Measurements from ENCODE around the gene TLR6. TPM values are rescaled to one million over a fixed set of nuclear protein-coding genes. Genes with fewer than 3 reads are reported as not detected.

The TLR6 gene
- total and polyA plus RNA-seq, 2 experiments from 2014 or later = 0.36 to 0.76 TPM

DNA sequence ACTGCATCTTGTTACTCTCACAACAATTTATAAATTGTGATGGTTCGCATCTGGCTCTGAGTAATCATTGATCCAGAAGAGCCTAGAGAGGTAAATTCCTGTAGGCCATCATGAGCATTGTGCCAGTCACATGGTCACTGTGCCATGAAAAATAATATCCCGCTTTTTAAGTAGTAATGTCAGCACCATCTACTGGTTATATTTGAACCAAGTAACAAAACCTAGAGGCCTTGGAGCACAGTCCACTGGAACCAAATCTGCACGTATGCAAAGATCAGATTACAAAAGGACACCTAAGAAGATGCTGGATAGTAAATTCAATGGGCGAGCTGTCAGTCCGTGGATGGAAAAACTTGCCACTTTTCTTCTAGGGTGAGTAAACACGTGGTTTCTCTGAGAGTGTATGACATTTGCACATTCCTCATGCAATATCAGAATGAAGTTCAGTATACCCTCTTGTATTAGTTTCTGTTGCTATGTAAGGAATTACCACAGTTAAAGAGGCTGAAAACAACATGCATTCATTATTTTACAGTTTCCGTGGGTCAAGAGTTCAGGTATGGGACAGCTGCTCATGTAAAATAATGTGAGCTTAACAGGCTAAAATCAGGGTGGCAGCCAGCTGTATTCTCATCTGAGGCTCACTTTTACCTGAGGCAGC lies 37.8 kb upstream of the TLR6 start:
- no peaks in the 10 kb centered on the region for H3K27me3 ChIP-seq (replicated peaks; ENCODE audit: insufficient read depth)
- peaks cover 3% of the 10 kb centered on the region; the same call in 1 of the 2 replicates for H4K20me1 ChIP-seq (ENCODE audit: insufficient read depth)
- no peaks in the 10 kb centered on the region for H3K9me2 ChIP-seq (ENCODE audit: insufficient read depth)
- no peaks in the 10 kb centered on the region for H3K9me3 ChIP-seq (ENCODE audit: low read depth)
- peaks cover 53% of the 10 kb centered on the region for H3F3A ChIP-seq (ENCODE audit: insufficient read depth)
- no peak overlapping the region for H3K4me2 ChIP-seq (ENCODE audit: unreplicated experiment)
- WGBS, 2 experiments (ENCODE audit: low coverage in 1 of 2, low lambda C conversion rate in 2 of 2, missing lambda C conversion rate in 2 of 2) = 91 to 94% methylated on average over 7 of the region's 7 CpGs
- no peak overlapping the region for H2AFZ ChIP-seq
- TF ChIP-seq EZH2 (IDR thresholded peaks at IDR 0.05; ENCODE audit: insufficient read depth, poor library complexity, severe bottlenecking) = no peak
- TF ChIP-seq EZH2phosphoT487 (IDR thresholded peaks at IDR 0.05; ENCODE audit: insufficient read depth, low read depth) = no peak
- H3K36me3 ChIP-seq (ENCODE audit: low read depth) = peaks cover 72% of the 10 kb centered on the region
- H3K9ac ChIP-seq = no peak overlapping the region
- no peak overlapping the region for H3K4me3 ChIP-seq
- peaks cover 29% of the 10 kb centered on the region for H3K4me1 ChIP-seq (ENCODE audit: insufficient read depth)
- peaks cover 80% of the 10 kb centered on the region for H3K79me2 ChIP-seq (ENCODE audit: insufficient read depth)
- peak; percentile 16 for DNase-seq
- H3K27ac ChIP-seq = no peak overlapping the region
- in situ Hi-C loops (cut with MboI) = no loop called here

DNA sequence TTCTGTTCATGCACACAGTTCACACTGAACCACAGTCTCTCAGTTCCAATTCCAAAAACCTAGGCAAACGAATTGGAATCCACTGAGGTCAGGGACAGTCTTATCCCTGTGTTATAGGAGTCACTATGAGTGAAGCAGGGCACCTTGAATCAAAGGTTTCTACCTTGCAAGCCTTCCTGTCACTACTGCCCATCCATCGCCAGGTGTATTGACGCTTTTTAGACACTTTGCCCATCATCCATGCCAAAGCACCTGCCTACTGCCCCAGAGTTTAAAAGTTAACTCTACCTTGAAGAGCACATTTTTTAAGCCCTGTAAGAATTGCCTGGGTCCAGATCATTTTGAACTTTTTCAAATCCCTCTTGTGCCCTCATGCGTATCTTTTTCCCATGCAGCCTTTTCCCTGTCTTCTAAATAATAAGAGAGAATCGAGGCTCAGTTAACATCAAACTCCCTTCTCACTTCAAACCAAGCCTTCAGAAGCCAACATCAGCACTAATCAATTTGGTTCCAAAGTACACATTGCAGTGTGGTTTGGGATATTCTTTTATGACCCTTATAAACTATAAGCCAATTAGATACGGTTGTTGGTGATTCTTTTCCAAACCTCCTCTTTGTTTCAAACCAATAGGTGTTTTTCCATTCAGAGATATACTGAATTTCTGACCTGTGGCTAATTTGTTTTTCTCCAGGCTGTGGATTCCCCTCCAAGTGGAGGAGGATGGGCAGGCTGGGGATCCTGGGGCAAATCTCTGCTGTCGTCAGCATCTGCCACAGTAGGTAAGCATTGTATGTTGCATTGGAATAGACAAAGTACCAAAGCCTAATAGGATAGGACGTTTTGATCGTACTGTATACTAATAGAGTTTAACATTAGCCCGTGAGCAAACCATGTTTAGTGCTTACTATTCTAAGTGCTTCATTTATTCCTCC lies 34.7 kb upstream of the TLR6 start:
- WGBS, 2 experiments (ENCODE audit: low coverage in 1 of 2, low lambda C conversion rate in 2 of 2, missing lambda C conversion rate in 2 of 2) = 89% methylated on average over 10 of the region's 10 CpGs
- in situ Hi-C loops (cut with MboI) = no loop called here

DNA sequence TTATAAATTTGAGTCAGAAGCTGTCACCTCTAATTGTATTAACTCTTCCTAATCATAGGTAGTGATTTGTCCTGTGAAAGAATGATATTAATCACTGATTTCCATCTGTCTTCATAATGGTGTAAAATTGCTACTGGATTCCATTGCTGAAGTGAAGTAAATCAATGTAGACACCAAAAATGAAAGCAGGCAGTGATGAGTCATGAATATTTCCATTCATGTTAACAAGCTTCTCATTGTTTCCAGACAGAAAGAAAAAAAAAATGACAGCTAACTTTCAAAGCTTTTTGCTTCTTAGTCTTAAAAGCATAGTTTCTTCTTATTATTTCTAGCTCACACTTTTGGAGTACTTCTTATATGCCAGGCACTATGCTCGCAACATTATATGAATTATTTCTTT lies 32.5 kb upstream of the TLR6 start:
- peak; percentile 88 for DNase-seq
- Histone ChIP-seq H3K27me3 (replicated peaks; ENCODE audit: insufficient read depth) (no peaks in the 10 kb centered on the region), H3K9me3 (ENCODE audit: low read depth) (no peaks in the 10 kb centered on the region), H3F3A (ENCODE audit: insufficient read depth) (peaks cover 53% of the 10 kb centered on the region), H4K20me1 (ENCODE audit: insufficient read depth) (no peaks in the 10 kb centered on the region; the same call in 1 of the 2 replicates), H3K9ac (peak overlapping the region; percentile 59), H2AFZ (no peak overlapping the region), H3K9me2 (ENCODE audit: insufficient read depth) (no peaks in the 10 kb centered on the region), H3K4me1 (ENCODE audit: insufficient read depth) (peaks cover 25% of the 10 kb centered on the region), H3K79me2 (ENCODE audit: insufficient read depth) (peaks cover 67% of the 10 kb centered on the region), H3K36me3 (ENCODE audit: low read depth) (peaks cover 51% of the 10 kb centered on the region), H3K4me3 (0 out of 2 replicates have a peak overlapping the region, but pooled peaks have one; percentile 26), H3K4me2 (ENCODE audit: unreplicated experiment) (peak overlapping the region; percentile 56), H3K27ac (peak overlapping the region; percentile 84)
- 0 to 2% methylated on average over 1 of the region's 1 CpG for WGBS, 2 experiments (ENCODE audit: low coverage in 1 of 2, low lambda C conversion rate in 2 of 2, missing lambda C conversion rate in 2 of 2)
- in situ Hi-C loops (cut with MboI) = no loop called here
- TF ChIP-seq EZH2phosphoT487 (IDR thresholded peaks at IDR 0.05; ENCODE audit: insufficient read depth, low read depth) (peak; percentile 93), EZH2 (IDR thresholded peaks at IDR 0.05; ENCODE audit: insufficient read depth, poor library complexity, severe bottlenecking) (no peak)

More for the DNA sequence above, 34.7 kb upstream of the TLR6 start:
- Histone ChIP-seq H2AFZ (no peak overlapping the region), H3K4me1 (ENCODE audit: insufficient read depth) (peaks cover 25% of the 10 kb centered on the region), H3K36me3 (ENCODE audit: low read depth) (peaks cover 66% of the 10 kb centered on the region), H4K20me1 (ENCODE audit: insufficient read depth) (peaks cover 3% of the 10 kb centered on the region; the same call in 1 of the 2 replicates), H3K27ac (no peak overlapping the region; the same call in 1 of the 2 replicates), H3K9me3 (ENCODE audit: low read depth) (no peaks in the 10 kb centered on the region), H3K4me3 (no peak overlapping the region), H3K9me2 (ENCODE audit: insufficient read depth) (no peaks in the 10 kb centered on the region), H3F3A (ENCODE audit: insufficient read depth) (peaks cover 54% of the 10 kb centered on the region), H3K9ac (no peak overlapping the region), H3K27me3 (replicated peaks; ENCODE audit: insufficient read depth) (no peaks in the 10 kb centered on the region), H3K79me2 (ENCODE audit: insufficient read depth) (peaks cover 71% of the 10 kb centered on the region), H3K4me2 (ENCODE audit: unreplicated experiment) (no peak overlapping the region)
- no peak for DNase-seq
- no peak for TF ChIP-seq EZH2phosphoT487 (IDR thresholded peaks at IDR 0.05; ENCODE audit: insufficient read depth, low read depth)
- TF ChIP-seq EZH2 (IDR thresholded peaks at IDR 0.05; ENCODE audit: insufficient read depth, poor library complexity, severe bottlenecking) = no peak

DNA sequence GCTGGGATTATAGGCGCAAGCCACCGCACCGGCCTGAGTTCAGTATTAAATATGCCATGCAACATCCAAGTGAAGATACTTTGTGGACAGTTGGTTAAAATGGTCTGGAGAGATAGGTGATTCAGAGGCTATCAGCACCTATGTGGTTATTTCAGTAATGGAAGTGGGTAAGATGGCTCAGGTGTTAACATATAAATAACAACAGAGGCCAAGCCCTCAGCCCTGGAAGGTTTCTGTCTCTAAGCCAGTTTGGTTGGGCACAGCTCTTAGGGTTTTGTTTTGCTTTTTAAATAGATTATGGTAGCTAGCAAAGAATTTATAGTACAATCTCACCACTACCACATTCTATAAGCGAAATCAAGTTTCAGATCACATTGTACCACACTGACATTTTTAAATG lies 27.6 kb upstream of the TLR6 start:
- H3K27me3 ChIP-seq (replicated peaks; ENCODE audit: insufficient read depth) = no peaks in the 10 kb centered on the region
- H3F3A ChIP-seq (ENCODE audit: insufficient read depth) = peaks cover 47% of the 10 kb centered on the region
- peaks cover 12% of the 10 kb centered on the region; the same call in 1 of the 2 replicates for H4K20me1 ChIP-seq (ENCODE audit: insufficient read depth)
- H3K27ac ChIP-seq = no peak overlapping the region
- H2AFZ ChIP-seq = no peak overlapping the region
- no peak overlapping the region for H3K4me3 ChIP-seq
- H3K9me2 ChIP-seq (ENCODE audit: insufficient read depth) = no peaks in the 10 kb centered on the region
- TF ChIP-seq EZH2 (IDR thresholded peaks at IDR 0.05; ENCODE audit: insufficient read depth, poor library complexity, severe bottlenecking) (no peak), EZH2phosphoT487 (IDR thresholded peaks at IDR 0.05; ENCODE audit: insufficient read depth, low read depth) (no peak)
- H3K79me2 ChIP-seq (ENCODE audit: insufficient read depth) = peaks cover 78% of the 10 kb centered on the region
- H3K9me3 ChIP-seq (ENCODE audit: low read depth) = no peaks in the 10 kb centered on the region
- H3K9ac ChIP-seq = no peak overlapping the region
- WGBS, 2 experiments (ENCODE audit: low coverage in 1 of 2, low lambda C conversion rate in 2 of 2, missing lambda C conversion rate in 2 of 2) = 96 to 100% methylated on average over 4 of the region's 4 CpGs
- peaks cover 8% of the 10 kb centered on the region for H3K4me1 ChIP-seq (ENCODE audit: insufficient read depth)
- no peak overlapping the region for H3K4me2 ChIP-seq (ENCODE audit: unreplicated experiment)
- DNase-seq = no peak
- peaks cover 54% of the 10 kb centered on the region for H3K36me3 ChIP-seq (ENCODE audit: low read depth)
- in situ Hi-C loops (cut with MboI) = no loop called here

All from GM23248 (cell line).